ENCODE results near the gene ARRDC5. TPM values are rescaled to one million over a fixed set of nuclear protein-coding genes. Genes with fewer than 3 reads are reported as not detected.
A peak's percentile ranks its signal among the peaks of the same experiment; 100 is the strongest.

Gene ARRDC5
- total and polyA plus RNA-seq, 2 of the 13 experiments (the other 11 are each of a cell fraction or from before 2014, with no cell fraction given), result not detected

DNA sequence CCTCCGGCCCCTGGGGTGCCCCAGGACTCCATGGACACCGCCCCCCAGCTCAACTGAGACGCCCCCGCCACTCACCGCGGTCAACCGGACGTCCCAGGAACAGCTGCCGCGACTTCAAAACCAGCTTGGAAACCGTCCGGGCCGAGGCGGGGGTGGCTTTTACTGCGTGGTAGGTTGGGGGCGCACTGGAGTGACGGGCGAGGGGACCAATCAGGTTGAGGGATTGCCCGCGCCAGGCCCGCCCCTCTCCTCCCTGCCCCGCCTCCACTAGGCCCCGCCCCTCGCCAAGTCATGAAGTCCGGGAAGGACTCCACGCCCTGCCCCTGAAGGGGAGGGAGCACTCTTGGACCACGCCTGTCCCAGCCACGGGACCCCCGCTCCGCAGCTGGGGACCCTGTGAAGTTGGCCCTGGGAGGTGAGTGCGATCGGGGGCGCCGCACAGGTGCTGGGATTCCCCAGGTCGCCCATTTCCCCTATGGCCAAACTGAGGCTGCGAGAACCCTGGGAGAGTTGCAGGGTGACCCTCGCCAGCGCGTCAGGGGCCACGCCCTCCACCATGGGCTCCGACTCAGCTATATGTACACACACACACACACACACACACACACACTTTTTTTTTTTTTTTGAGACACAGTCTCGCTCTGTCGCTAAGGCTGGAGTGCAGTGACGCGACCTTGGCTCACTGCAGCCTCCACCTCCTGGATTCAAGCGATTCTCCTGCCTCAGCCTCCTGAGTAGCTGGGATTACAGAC, 35.0 kb downstream of the ARRDC5 start, which contains the start of gene PLIN3 (continued):
- TF ChIP-seq DNMT1 (CRISPR knock-in tag; IDR thresholded peaks at IDR 0.05), result no peak
- TF ChIP-seq ZNF34 (CRISPR knock-in tag; IDR thresholded peaks at IDR 0.05; ENCODE audit: borderline replicate concordance), result no peak
- no peak; the same call in 1 of the 2 replicates for TF ChIP-seq GATAD2A (CRISPR knock-in tag; IDR thresholded peaks at IDR 0.05)
- TF ChIP-seq ZNF629 (CRISPR knock-in tag; conservative IDR thresholded peaks at IDR 0.05), result peak; percentile 99
- TF ChIP-seq NCOA5 (CRISPR knock-in tag; IDR thresholded peaks at IDR 0.05), result no peak
- TF ChIP-seq, protein P1, sequence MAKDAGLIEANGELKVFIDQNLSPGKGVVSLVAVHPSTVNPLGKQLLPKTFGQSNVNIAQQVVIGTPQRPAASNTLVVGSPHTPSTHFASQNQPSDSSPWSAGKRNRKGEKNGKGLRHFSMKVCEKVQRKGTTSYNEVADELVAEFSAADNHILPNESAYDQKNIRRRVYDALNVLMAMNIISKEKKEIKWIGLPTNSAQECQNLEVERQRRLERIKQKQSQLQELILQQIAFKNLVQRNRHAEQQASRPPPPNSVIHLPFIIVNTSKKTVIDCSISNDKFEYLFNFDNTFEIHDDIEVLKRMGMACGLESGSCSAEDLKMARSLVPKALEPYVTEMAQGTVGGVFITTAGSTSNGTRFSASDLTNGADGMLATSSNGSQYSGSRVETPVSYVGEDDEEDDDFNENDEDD (CRISPR knock-in tag; IDR thresholded peaks at IDR 0.05; ENCODE audit: borderline replicate concordance), result no peak
- TF ChIP-seq ZC3H4 (CRISPR knock-in tag; IDR thresholded peaks at IDR 0.05; ENCODE audit: borderline replicate concordance), result no peak
- no peak for TF ChIP-seq TMF1 (CRISPR knock-in tag; IDR thresholded peaks at IDR 0.05; ENCODE audit: low read depth)
- TF ChIP-seq CHD4 (IDR thresholded peaks at IDR 0.05; ENCODE audit: borderline replicate concordance, low read length), result peak; percentile 92
- TF ChIP-seq, protein P2, sequence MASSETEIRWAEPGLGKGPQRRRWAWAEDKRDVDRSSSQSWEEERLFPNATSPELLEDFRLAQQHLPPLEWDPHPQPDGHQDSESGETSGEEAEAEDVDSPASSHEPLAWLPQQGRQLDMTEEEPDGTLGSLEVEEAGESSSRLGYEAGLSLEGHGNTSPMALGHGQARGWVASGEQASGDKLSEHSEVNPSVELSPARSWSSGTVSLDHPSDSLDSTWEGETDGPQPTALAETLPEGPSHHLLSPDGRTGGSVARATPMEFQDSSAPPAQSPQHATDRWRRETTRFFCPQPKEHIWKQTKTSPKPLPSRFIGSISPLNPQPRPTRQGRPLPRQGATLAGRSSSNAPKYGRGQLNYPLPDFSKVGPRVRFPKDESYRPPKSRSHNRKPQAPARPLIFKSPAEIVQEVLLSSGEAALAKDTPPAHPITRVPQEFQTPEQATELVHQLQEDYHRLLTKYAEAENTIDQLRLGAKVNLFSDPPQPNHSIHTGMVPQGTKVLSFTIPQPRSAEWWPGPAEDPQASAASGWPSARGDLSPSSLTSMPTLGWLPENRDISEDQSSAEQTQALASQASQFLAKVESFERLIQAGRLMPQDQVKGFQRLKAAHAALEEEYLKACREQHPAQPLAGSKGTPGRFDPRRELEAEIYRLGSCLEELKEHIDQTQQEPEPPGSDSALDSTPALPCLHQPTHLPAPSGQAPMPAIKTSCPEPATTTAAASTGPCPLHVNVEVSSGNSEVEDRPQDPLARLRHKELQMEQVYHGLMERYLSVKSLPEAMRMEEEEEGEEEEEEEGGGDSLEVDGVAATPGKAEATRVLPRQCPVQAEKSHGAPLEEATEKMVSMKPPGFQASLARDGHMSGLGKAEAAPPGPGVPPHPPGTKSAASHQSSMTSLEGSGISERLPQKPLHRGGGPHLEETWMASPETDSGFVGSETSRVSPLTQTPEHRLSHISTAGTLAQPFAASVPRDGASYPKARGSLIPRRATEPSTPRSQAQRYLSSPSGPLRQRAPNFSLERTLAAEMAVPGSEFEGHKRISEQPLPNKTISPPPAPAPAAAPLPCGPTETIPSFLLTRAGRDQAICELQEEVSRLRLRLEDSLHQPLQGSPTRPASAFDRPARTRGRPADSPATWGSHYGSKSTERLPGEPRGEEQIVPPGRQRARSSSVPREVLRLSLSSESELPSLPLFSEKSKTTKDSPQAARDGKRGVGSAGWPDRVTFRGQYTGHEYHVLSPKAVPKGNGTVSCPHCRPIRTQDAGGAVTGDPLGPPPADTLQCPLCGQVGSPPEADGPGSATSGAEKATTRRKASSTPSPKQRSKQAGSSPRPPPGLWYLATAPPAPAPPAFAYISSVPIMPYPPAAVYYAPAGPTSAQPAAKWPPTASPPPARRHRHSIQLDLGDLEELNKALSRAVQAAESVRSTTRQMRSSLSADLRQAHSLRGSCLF (CRISPR knock-in tag; IDR thresholded peaks at IDR 0.05; ENCODE audit: borderline replicate concordance), result no peak
- peak; percentile 40 for TF ChIP-seq ZNF772 (CRISPR knock-in tag; IDR thresholded peaks at IDR 0.05)
- TF ChIP-seq FOSL1 (CRISPR knock-in tag; IDR thresholded peaks at IDR 0.05; ENCODE audit: borderline replicate concordance), result no peak; the same call in 1 of the 2 replicates
- TF ChIP-seq SNRNP70 (IDR thresholded peaks at IDR 0.05; ENCODE audit: low read depth, low read length), result no peak
- TF ChIP-seq PITX1 (CRISPR knock-in tag; IDR thresholded peaks at IDR 0.05), result peak; percentile 61
- peak; percentile 52 for TF ChIP-seq ZNF501 (CRISPR knock-in tag; IDR thresholded peaks at IDR 0.05)
- TF ChIP-seq RORA (CRISPR knock-in tag; IDR thresholded peaks at IDR 0.05), result no peak
- TF ChIP-seq, protein P3, sequence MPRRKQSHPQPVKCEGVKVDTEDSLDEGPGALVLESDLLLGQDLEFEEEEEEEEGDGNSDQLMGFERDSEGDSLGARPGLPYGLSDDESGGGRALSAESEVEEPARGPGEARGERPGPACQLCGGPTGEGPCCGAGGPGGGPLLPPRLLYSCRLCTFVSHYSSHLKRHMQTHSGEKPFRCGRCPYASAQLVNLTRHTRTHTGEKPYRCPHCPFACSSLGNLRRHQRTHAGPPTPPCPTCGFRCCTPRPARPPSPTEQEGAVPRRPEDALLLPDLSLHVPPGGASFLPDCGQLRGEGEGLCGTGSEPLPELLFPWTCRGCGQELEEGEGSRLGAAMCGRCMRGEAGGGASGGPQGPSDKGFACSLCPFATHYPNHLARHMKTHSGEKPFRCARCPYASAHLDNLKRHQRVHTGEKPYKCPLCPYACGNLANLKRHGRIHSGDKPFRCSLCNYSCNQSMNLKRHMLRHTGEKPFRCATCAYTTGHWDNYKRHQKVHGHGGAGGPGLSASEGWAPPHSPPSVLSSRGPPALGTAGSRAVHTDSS (CRISPR knock-in tag; conservative IDR thresholded peaks at IDR 0.05), result no peak
- TF ChIP-seq ZNF75D (CRISPR knock-in tag; IDR thresholded peaks at IDR 0.05; ENCODE audit: borderline replicate concordance), result no peak
- no peak for TF ChIP-seq ELF1 (CRISPR knock-in tag; IDR thresholded peaks at IDR 0.05)
- no peak for TF ChIP-seq MXD4 (CRISPR knock-in tag; IDR thresholded peaks at IDR 0.05)
- no peak for TF ChIP-seq MED8 (CRISPR knock-in tag; IDR thresholded peaks at IDR 0.05; ENCODE audit: insufficient replicate concordance)
- TF ChIP-seq, protein P4, sequence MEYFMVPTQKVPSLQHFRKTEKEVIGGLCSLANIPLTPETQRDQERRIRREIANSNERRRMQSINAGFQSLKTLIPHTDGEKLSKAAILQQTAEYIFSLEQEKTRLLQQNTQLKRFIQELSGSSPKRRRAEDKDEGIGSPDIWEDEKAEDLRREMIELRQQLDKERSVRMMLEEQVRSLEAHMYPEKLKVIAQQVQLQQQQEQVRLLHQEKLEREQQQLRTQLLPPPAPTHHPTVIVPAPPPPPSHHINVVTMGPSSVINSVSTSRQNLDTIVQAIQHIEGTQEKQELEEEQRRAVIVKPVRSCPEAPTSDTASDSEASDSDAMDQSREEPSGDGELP (IDR thresholded peaks at IDR 0.05; ENCODE audit: borderline replicate concordance, low read depth), result no peak; the same call in 1 of the 2 replicates
- TF ChIP-seq NFE2L2 (IDR thresholded peaks at IDR 0.05; ENCODE audit: low read length), result no peak
